Adrenal gland (tissue), 5 donors: ENCODE measurements around the gene PRDM16.

Experiments
- CTCF ChIP-seq, 6 experiments: fragments of 450-650 bp in 4 of 6; fragments of 200-600 bp in 2 of 6; sonication (generic) in 1 of 6; IDR thresholded peaks; 1 replicate in 5 of 6; 2 replicates in 1 of 6; pipeline versions ENCODE4 v1.5.1 to v1.8.0; 2016 to 2021; ENCODE audit warnings: antibody characterized with exemption in 6 of 6, mild to moderate bottlenecking in 2 of 6, moderate library complexity in 1 of 6
- POLR2A ChIP-seq, 2 donors: fragments of 450-650 bp; IDR thresholded peaks; one replicate each; pipeline ENCODE4 v1.6.1; 2017; ENCODE audit warnings: antibody characterized with exemption in 2 of 2, mild to moderate bottlenecking in 2 of 2, moderate library complexity in 1 of 2
- donor health status: DM: no; HTN: no; CAD: no.

GRCh38 chr1:3296326-3296725, 227.3 kb downstream of the PRDM16 start:
- TF ChIP-seq CTCF (IDR thresholded peaks at IDR 0.05) (no peak), POLR2A (IDR thresholded peaks at IDR 0.05) (no peak)
